NT2/D1 (cell line): ENCODE measurements around the gene CSPG5.

Experiments
- DNase-seq: peaks from one replicate; pipeline ENCODE4 v3.0.0-alpha.2; 2011; ENCODE audit warnings: low read depth, low spot score
- H3K27me3 ChIP-seq: 2 replicates; pipeline ENCODE4 v1.6.0; 2011; ENCODE audit warnings: mild to moderate bottlenecking; ENCODE audit not compliant: insufficient read length, insufficient read depth
- H3K36me3 ChIP-seq: 2 replicates; pipeline ENCODE4 v1.6.1; 2011; ENCODE audit warnings: mild to moderate bottlenecking, low read length, mixed read lengths; ENCODE audit not compliant: insufficient read depth, insufficient read length
- H3K4me1 ChIP-seq: 2 replicates; pipeline ENCODE4 v1.5.1; 2011; ENCODE audit not compliant: insufficient read depth, insufficient read length
- H3K4me3 ChIP-seq: 2 replicates; pipeline ENCODE4 v1.5.1; 2011; ENCODE audit warnings: low read depth; ENCODE audit not compliant: insufficient read length
- H3K9ac ChIP-seq: 2 replicates; pipeline ENCODE4 v1.6.0; 2011; ENCODE audit warnings: low read depth; ENCODE audit not compliant: insufficient read length
- H3K9me3 ChIP-seq: 2 replicates; pipeline ENCODE4 v1.5.1; 2011; ENCODE audit warnings: mild to moderate bottlenecking, low read length; ENCODE audit not compliant: insufficient read depth
- SUZ12 ChIP-seq: IDR thresholded peaks from 2 replicates; pipeline ENCODE4 v1.6.1; 2011; ENCODE audit not compliant: insufficient read length, insufficient read depth; ENCODE audit errors: extremely low read depth
- YY1 ChIP-seq: IDR thresholded peaks from 2 replicates; pipeline ENCODE4 v1.6.1; 2011; ENCODE audit not compliant: insufficient read length, insufficient read depth
- ZNF274 ChIP-seq: IDR thresholded peaks from 2 replicates; pipeline ENCODE4 v1.6.1; 2011; ENCODE audit warnings: mild to moderate bottlenecking, low read depth, low read length

The CSPG5 gene

DNA sequence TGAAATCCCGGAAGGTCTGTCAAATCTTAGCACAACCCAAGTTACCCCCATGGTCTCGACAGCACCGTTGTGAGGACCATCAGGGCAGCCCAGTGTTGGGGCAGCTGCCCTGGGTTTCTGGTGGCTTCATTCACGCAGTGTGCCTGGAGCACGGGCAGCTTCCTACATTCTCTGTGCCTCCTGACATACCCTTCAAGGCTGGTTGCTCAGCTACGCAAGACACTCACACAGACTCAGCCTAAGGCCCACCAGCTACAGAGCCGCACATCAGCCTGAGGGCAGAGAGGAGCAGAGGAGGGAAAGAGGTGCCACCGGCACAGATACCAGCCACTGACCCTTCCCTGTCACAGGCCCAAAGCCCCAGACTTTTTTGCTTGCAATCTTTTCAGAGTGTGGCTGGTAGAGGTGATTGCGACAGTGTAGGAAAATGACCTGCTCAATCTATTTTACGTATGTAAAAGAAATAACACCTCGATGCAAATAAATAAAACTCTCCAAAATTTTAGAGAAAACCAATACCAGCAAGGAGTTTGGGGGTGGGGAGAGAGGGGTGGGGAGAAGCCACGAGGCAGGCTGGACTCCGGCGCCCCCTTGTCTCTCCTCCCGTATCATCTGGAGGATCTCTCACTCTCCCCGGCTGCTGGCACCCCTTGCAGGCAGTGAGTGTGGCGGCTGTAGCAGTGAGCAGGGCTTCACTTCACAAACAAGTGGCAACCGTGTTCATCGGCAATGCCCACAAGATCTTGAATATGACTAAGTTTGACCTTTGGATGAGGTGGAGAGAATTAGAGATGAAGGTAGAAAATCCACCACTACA, 12.7 kb downstream of the CSPG5 start:
- Histone ChIP-seq H3K9me3 (no peaks in the 10 kb centered on the region), H3K9ac (no peak overlapping the region), H3K27me3 (no peaks in the 10 kb centered on the region), H3K36me3 (no peaks in the 10 kb centered on the region), H3K4me3 (no peak overlapping the region), H3K4me1 (no peaks in the 10 kb centered on the region)
- DNase-seq = no peak
- no peak for TF ChIP-seq YY1
- no peak for TF ChIP-seq SUZ12
- TF ChIP-seq ZNF274 = no peak

DNA sequence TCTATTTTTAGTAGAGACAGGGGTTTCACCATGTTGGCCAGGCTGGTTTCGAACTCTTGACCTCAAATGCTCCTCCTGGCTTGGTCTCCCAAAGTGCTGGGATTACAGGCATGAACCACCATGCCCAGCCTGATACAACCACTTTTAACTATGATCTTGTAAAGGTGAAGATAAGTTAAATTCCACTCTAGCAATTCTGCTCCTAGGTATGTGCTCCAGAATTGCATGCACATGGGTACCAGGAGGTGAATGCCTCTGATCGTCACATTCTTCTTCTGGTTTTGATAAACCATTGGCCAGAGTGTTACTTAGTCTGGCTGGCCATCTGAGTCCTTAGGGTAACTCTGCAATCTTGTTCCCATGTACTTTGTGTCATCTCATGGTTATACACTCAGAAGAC, 22.3 kb downstream of the CSPG5 start:
- TF ChIP-seq YY1 (no peak), SUZ12 (no peak), ZNF274 (no peak)
- Histone ChIP-seq H3K9ac (no peak overlapping the region), H3K9me3 (peaks cover 10% of the 10 kb centered on the region; the same call in 1 of the 2 replicates), H3K27me3 (peaks cover 2% of the 10 kb centered on the region), H3K4me3 (no peak overlapping the region), H3K4me1 (peaks cover 3% of the 10 kb centered on the region), H3K36me3 (no peaks in the 10 kb centered on the region)
- no peak for DNase-seq

DNA sequence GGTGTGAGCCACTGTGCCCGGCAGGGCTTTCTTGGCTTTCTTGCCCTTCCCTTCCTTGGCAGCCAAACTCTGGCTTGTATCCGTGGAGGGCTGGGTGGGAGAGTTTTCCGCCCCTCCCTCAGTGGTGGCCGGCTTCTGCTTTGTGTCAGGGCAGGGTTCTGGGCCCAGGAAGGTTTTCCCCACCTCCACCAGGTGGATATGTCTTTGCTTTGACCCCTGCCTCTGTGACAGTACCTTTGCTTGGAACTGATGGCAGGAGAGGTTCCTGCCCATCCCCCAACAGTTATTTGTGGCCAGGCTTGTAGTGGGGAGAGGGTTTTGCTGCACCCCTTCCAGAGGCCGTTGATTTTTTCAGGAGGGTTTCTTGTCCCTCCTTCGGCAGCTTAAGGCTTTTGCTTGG, 24.3 kb downstream of the CSPG5 start:
- TF ChIP-seq YY1 = no peak
- no peak for TF ChIP-seq ZNF274
- no peak for TF ChIP-seq SUZ12
- Histone ChIP-seq H3K36me3 (no peaks in the 10 kb centered on the region), H3K9me3 (peaks cover 10% of the 10 kb centered on the region; the same call in 1 of the 2 replicates), H3K27me3 (peaks cover 2% of the 10 kb centered on the region), H3K4me1 (peaks cover 3% of the 10 kb centered on the region), H3K9ac (no peak overlapping the region), H3K4me3 (no peak overlapping the region)
- DNase-seq = no peak

DNA sequence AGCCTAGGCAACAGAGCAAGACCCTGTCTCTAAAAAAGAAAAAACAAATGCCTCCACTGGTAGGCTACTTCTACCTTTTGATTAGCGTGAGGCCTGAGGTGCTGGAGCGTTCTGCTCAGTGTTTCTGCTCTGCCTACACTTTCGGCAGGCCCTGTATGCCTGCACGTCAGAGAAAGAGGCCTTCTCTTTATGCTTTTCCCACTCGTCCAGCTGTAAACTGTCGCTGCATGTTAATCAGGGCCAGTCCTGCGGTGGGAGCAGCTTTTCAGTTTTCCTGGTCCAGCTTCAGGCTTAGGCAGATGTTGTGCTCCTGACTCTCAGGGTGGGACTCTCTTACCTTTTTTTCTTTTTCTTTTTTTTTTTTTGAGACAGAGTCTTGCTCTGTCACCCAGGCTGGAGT, 25.3 kb downstream of the CSPG5 start:
- Histone ChIP-seq H3K9ac (no peak overlapping the region), H3K4me1 (peaks cover 3% of the 10 kb centered on the region), H3K4me3 (no peak overlapping the region), H3K36me3 (no peaks in the 10 kb centered on the region), H3K9me3 (peaks cover 10% of the 10 kb centered on the region; the same call in 1 of the 2 replicates), H3K27me3 (no peaks in the 10 kb centered on the region)
- no peak for DNase-seq
- no peak for TF ChIP-seq YY1
- TF ChIP-seq ZNF274 = no peak
- TF ChIP-seq SUZ12 = no peak

DNA sequence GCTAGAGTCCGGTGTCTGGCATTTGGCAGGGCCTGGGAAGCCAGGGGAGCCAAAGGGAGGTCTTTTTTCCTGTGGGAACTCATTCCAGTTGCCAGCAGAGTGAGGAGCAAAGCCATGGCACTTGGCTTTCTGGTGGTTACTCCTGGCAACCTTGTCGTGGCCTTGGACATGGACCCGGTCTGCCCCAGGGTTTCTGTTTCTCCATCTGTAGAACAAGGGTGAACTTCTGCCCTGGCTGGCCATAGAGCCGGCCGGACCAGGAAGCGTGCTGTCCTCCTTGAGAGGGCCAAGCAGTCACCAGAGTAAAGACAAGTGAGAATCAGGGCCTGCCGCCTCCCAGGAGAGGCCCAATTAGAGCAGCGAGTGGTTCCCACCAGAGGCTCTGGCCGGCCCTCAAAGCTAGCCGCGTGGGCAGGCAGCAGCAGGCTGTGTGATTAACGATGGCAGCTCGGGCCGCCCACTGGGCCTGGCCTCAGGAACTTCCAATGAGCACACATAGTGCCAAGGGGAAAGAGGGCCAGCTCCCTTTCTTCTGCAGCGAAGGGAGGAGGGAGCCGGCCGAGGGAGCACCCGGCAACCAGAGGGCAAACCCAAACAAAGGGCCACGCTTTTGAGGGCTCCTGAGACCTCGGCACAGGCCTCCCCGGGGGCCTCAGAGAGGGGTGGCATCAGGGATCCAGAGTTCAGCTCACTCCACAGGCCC, 36.0 kb downstream of the CSPG5 start:
- H3K36me3 ChIP-seq = no peaks in the 10 kb centered on the region
- no peak for DNase-seq
- no peaks in the 10 kb centered on the region for H3K9me3 ChIP-seq
- H3K27me3 ChIP-seq = no peaks in the 10 kb centered on the region
- TF ChIP-seq ZNF274 (no peak), SUZ12 (no peak), YY1 (no peak)
- no peak overlapping the region for H3K9ac ChIP-seq
- no peaks in the 10 kb centered on the region for H3K4me1 ChIP-seq
- no peak overlapping the region for H3K4me3 ChIP-seq

DNA sequence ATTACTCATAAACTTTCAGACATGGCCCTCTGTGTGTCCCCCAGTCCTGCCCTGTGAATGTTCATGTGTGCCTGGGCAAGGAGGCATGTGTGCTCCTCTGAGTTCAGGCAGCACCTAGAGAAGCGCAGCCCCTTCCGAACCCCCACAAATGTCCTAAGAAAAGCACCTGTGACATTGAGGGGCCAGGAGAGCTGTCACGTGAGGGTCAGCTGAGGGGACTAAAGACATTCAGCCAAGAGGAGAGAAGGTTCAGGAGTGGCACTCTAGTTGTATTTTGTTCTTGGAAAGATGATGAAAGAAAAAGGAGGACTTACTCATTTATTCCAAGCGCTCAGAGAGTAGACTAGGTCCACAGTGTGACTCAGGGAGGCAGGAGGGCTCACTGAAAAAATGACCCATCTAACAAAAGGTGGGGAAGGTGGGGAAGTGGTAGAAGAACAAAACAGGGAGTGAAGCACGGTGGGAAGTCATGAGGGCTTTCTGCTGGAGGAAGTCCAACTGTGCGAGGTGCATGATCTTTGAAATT, 37.0 kb downstream of the CSPG5 start:
- TF ChIP-seq ZNF274 (no peak), SUZ12 (no peak), YY1 (no peak)
- no peak overlapping the region for H3K9ac ChIP-seq
- H3K27me3 ChIP-seq = no peaks in the 10 kb centered on the region
- no peaks in the 10 kb centered on the region for H3K9me3 ChIP-seq
- H3K36me3 ChIP-seq = no peaks in the 10 kb centered on the region
- no peak for DNase-seq
- H3K4me1 ChIP-seq = no peaks in the 10 kb centered on the region
- H3K4me3 ChIP-seq = no peak overlapping the region

DNA sequence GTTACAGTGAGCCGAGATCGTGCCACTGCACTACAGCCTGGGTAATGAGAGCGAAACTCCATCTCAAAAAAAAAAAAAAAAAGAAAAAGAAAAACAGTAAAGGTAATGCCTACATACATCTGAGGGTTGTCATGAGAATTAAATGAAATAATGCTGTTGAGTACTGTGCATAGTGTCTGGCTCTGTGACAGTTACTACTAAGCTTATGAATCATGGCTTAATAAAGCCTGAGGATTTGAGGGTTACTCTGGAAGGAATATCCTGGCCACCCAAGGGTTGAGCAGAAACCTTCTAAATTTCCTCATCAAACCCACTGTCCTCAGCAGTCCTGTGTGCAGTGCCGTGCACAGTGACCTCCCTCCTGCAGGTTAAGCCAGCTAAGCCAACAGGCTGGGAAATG, 38.4 kb downstream of the CSPG5 start:
- Histone ChIP-seq H3K36me3 (no peaks in the 10 kb centered on the region), H3K9me3 (no peaks in the 10 kb centered on the region), H3K4me3 (no peak overlapping the region), H3K9ac (no peak overlapping the region), H3K27me3 (no peaks in the 10 kb centered on the region), H3K4me1 (no peaks in the 10 kb centered on the region)
- DNase-seq = no peak
- TF ChIP-seq YY1 (no peak), SUZ12 (no peak)
